NB4 (cell line): Measurements from ENCODE around the gene RAB11FIP3.

ENCODE experiments used
- DNase-seq: peaks from one replicate; pipeline ENCODE4 v3.0.0; 2010; ENCODE audit warnings: low read depth
- H3K4me3 ChIP-seq: one replicate; pipeline ENCODE4 v1.5.1; 2011; ENCODE audit warnings: mild to moderate bottlenecking, low read depth, low read length, moderate library complexity
- MYC ChIP-seq: IDR thresholded peaks from 2 replicates; pipeline ENCODE4 v1.6.1; 2011; ENCODE audit warnings: low read depth, low read length
- POLR2A ChIP-seq: IDR thresholded peaks from 2 replicates; pipeline ENCODE4 v1.6.1; 2011; ENCODE audit warnings: mild to moderate bottlenecking; ENCODE audit not compliant: insufficient read length; ENCODE audit errors: extremely low read depth
- TF ChIP-seq, protein P1 (sequence below): IDR thresholded peaks from 2 replicates; pipeline ENCODE4 v1.6.1; 2011; ENCODE audit warnings: low read depth, low read length
- TF ChIP-seq, protein P2 (sequence below): IDR thresholded peaks from one replicate; pipeline ENCODE4 v1.5.1; 2012; ENCODE audit warnings: low read depth, low read length

Gene RAB11FIP3

DNA sequence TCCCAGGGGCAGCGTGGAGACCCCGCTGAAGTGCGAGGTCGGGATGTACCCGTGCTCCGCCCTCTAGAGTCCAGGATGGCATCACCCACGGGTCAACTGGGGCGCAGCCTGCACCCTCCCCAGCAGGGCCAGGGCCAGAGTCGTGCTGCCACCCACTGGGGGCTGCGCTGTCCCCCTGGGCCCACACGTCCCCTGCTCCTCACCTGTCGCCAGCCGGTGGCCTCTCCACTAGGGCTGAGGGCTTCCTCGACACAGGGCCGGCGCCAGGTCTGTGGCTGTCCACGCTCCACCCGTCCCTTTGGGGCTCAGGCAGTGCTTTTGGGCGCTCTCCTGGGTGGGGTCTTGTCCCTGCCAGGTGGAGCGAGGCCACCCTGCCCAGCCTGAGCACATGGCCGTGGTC lies 123.1 kb downstream of the RAB11FIP3 start:
- H3K4me3 ChIP-seq, result no peak overlapping the region
- no peak for DNase-seq
- TF ChIP-seq POLR2A, result no peak
- TF ChIP-seq, protein P1, sequence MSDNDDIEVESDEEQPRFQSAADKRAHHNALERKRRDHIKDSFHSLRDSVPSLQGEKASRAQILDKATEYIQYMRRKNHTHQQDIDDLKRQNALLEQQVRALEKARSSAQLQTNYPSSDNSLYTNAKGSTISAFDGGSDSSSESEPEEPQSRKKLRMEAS, result no peak

DNA sequence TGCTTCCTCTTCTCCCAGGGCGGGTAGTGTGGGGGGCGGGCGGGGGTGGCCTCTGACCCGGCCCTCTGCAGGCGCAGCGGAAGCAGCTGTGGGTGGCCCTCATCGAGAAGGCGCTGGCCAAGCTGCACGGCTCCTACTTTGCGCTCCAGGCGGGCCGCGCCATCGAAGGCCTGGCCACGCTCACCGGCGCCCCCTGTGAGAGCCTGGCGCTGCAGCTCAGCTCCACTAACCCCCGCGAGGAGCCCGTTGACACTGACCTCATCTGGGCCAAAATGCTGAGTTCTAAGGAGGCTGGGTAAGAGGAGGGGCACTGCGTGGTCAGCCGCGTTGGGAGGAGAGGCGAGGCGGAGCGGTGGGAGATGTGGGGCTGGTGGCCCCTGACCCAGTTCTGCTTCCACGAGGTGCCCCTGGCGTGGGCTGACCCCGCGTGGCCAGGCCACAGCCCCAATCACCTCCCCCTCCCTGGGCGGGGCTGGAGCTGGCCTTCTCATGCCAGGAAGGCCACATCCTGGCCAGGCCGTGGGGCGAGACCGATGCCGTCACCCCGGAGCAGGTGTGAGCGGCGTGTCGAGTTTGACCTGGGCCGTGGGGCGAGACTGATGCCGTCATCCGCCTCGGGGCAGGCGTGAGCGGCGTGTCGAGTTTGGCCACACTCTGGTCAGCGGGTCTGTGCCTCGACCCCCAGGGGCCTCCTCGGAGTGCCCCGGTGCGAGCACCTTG lies 124.3 kb downstream of the RAB11FIP3 start:
- no peak for DNase-seq
- H3K4me3 ChIP-seq, result no peak overlapping the region
- TF ChIP-seq POLR2A (no peak), MYC (no peak)
- TF ChIP-seq, protein P2, sequence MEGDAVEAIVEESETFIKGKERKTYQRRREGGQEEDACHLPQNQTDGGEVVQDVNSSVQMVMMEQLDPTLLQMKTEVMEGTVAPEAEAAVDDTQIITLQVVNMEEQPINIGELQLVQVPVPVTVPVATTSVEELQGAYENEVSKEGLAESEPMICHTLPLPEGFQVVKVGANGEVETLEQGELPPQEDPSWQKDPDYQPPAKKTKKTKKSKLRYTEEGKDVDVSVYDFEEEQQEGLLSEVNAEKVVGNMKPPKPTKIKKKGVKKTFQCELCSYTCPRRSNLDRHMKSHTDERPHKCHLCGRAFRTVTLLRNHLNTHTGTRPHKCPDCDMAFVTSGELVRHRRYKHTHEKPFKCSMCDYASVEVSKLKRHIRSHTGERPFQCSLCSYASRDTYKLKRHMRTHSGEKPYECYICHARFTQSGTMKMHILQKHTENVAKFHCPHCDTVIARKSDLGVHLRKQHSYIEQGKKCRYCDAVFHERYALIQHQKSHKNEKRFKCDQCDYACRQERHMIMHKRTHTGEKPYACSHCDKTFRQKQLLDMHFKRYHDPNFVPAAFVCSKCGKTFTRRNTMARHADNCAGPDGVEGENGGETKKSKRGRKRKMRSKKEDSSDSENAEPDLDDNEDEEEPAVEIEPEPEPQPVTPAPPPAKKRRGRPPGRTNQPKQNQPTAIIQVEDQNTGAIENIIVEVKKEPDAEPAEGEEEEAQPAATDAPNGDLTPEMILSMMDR, result no peak
- TF ChIP-seq, protein P1, result no peak

DNA sequence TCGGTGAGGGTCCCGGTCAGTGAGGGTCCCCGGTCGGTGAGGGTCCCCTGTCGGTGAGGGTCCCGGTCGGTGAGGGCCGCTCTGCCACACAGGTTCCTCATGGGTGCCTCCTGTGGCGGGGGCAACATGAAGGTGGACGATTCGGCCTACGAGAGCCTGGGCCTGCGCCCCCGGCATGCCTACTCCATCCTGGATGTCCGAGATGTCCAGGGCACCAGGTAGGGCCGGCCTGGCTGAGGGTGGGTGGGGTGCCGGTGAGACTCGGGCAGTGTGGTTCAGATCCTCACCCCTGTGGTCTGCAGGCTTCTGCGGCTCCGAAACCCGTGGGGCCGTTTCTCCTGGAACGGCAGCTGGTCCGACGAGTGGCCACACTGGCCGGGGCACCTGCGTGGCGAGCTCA lies 125.8 kb downstream of the RAB11FIP3 start:
- no peak for DNase-seq
- TF ChIP-seq, protein P2, result no peak
- TF ChIP-seq MYC, result no peak
- TF ChIP-seq POLR2A, result no peak
- no peak overlapping the region for H3K4me3 ChIP-seq

DNA sequence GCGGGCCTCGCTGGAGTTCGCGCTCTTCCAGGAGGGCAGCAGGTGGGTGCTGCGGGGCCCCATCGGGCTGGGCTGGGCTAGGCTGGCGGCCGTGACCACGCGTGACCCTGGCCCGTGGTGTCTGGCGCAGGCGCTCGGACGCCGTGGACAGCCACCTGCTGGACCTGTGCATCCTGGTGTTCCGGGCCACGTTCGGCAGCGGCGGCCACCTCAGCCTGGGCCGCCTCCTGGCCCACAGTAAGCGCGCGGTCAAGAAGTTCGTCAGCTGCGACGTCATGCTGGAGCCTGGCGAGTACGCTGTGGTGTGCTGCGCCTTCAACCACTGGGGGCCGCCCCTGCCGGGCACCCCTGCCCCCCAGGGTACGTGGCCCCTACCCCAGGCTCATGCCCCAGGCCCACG lies 126.7 kb downstream of the RAB11FIP3 start:
- TF ChIP-seq, protein P1, result no peak
- TF ChIP-seq MYC (no peak), POLR2A (no peak)
- TF ChIP-seq, protein P2, result no peak
- no peak for DNase-seq
- H3K4me3 ChIP-seq, result no peak overlapping the region

DNA sequence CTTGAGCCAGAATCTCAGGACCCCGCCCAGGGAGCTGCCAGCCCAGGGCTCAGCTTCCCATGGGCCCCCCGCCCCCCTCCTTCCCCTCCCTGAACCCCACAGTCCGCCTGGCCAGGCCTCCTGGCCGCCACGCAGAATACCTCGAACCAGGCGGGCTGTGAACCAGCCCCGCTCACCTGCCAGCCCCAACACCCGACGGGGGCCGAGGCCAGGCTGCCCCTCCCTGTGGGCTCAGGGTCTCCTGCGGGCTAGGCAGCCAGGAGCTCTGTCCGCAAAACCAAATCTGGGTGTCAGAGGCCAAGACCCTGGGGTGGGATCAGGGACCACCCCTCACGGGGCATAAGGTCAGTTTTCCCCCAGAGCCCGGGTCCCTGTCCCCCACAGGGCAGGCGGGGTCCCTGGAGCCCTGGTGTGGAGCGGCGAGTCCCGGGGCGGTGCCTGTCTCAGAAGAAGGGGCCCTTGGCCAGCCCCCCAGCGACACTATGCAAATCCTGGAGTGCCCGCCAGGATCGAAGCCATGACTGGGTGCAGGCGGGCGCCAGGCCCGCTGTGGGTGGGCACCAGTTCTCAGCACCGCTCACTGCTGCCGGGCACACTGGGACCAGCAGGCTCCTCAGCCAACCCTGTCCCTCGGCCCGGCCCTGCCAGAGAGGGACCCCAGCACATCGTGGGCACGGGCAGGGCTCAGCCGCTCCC lies 128.3 kb downstream of the RAB11FIP3 start:
- no peak for DNase-seq
- no peak overlapping the region for H3K4me3 ChIP-seq
- TF ChIP-seq MYC (no peak), POLR2A (no peak)
- TF ChIP-seq, protein P1, result no peak
- TF ChIP-seq, protein P2, result no peak

DNA sequence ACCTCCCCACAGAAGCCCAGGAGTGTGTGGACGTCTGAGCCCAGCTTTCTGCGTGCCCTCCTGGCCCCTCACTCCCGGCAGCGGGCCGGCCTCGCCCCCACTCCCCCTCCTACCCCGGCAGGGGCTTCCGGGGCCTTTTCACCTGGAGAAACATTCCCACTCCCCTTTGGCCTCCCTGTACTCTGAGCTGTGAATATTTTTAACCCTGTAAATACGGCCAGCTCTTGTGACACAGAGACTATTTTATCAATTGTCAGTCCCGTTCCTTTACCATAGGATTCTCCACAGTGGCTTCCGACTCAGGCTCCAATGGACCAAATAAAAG lies 128.8 kb downstream of the RAB11FIP3 start:
- DNase-seq, result no peak
- H3K4me3 ChIP-seq, result no peak overlapping the region
- TF ChIP-seq, protein P1, result no peak
- TF ChIP-seq POLR2A (no peak), MYC (no peak)
- TF ChIP-seq, protein P2, result no peak
